HG02884 (cell line): ENCODE measurements around the gene WDFY2.

Experiments
- ATAC-seq: cut with Tn5 transposase; IDR thresholded peaks from one replicate; pipeline ENCODE4 v1.9.1; 2021; ENCODE audit warnings: mild to moderate bottlenecking, moderate library complexity; ENCODE audit not compliant: unreplicated experiment

The WDFY2 gene

GRCh38 chr13:51786425-51787265, 202.4 kb downstream of the WDFY2 start:
- ATAC-seq: no peak

DNA sequence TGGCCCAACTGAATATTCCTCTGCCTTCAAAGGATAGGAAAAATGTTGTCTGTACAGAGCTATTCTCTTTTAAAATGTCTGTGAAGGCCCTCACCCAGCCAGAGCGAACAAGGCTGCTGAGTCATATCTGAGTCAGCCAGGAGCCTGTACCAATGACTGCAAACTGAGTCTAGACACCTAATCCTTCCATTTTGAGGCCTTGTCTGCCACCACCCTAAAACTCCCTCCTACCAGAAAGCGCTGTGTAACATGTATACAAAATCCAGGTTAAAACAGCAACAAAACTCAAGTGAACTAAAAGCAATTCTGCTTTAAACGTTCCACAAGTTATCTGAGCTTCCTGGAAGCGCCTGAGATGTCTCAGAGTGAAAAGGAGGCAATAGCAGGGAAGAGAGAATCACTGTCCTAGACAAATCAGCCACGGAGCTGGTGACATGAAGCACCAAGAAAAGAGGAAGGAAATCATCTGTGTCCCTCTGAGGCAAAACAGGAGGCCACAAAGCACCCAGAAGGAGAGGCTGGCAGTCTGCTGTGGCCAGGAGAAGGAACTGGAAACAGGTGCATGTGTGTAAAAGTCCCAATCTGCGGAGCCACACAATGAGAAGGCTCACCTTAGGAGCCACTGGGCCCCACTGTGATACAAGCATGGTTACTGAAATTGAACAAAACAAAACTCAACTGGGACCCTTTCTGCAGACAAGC, 209.5 kb downstream of the WDFY2 start:
- peak; percentile 65 for ATAC-seq

GRCh38 chr13:51794964-51795363, 210.7 kb downstream of the WDFY2 start:
- no peak for ATAC-seq

DNA sequence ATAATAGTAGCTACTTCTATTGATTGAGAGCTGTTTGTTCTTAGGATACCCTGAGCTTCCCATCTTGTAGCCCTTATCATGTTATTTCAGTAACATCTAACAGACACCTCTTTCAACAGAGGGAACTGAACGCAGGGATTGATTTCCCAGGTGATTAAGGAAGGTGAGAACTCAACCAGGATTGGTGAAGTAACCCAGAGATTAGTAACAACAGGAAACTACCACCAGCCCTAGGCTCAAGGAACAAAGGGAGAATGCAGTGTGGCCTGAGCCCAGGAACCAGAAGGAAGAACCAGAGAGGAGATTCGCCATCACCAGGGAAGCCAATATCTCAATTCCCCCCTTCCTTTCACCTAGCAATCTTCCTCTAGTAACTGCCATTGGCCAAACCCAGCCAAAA, 211.2 kb downstream of the WDFY2 start:
- no peak for ATAC-seq

GRCh38 chr13:51796546-51796945, 212.3 kb downstream of the WDFY2 start:
- ATAC-seq: no peak

DNA sequence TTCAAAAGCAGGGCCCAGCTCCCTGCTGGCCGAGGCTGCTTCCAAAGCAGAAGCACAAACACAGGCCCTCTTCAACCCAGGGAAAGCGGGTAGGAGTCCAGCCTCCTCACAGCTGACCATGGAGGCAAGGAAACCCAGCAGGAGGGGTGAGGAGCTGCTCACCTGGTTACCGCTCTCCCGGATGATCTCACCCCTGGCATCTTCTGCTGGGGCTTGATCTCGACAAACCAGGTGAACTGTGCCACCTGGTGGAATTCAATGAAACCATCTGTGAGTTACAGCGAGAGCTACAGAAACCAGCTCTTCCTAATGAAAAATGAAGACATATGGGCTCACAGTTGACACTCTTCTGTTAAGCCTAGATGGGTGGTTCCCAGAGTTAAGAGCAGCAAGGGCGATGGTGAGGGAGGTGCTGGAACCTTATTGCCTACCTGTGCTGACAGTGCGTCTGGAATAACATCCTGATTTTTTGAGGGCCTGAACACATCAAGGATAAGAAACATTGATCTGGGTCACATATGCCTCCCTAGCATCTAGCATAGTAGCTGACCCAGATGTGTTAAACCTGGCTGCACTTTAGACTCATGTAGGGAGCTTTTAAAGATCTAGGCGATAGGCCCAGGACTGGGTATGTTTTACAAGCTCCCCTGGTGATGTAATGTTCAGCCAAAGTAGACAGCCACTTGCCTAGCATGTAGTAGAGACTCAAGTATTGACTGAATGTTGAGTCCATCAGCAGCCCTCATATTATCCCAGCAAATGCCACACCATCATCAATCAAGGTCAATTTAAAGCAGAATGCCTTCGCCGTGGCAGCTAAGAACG, 213.6 kb downstream of the WDFY2 start:
- no peak for ATAC-seq

- ATAC-seq: no peak
These were observed 215.0 kb downstream of the WDFY2 start for GRCh38 chr13:51799261-51799660.

GRCh38 chr13:51800486-51800885, 216.2 kb downstream of the WDFY2 start:
- ATAC-seq: no peak

- ATAC-seq: no peak
These were observed 217.4 kb downstream of the WDFY2 start for GRCh38 chr13:51801631-51802099.

GRCh38 chr13:51802631-51803418, 218.6 kb downstream of the WDFY2 start:
- ATAC-seq: no peak

- ATAC-seq: peak; percentile 84
These were observed 219.4 kb downstream of the WDFY2 start, which contains the start of gene DHRS12 for GRCh38 chr13:51803422-51804294. DHRS12 (minus strand) TSS chr13:51804163; CDS start chr13:51799659, 4,504 bp downstream.

DNA sequence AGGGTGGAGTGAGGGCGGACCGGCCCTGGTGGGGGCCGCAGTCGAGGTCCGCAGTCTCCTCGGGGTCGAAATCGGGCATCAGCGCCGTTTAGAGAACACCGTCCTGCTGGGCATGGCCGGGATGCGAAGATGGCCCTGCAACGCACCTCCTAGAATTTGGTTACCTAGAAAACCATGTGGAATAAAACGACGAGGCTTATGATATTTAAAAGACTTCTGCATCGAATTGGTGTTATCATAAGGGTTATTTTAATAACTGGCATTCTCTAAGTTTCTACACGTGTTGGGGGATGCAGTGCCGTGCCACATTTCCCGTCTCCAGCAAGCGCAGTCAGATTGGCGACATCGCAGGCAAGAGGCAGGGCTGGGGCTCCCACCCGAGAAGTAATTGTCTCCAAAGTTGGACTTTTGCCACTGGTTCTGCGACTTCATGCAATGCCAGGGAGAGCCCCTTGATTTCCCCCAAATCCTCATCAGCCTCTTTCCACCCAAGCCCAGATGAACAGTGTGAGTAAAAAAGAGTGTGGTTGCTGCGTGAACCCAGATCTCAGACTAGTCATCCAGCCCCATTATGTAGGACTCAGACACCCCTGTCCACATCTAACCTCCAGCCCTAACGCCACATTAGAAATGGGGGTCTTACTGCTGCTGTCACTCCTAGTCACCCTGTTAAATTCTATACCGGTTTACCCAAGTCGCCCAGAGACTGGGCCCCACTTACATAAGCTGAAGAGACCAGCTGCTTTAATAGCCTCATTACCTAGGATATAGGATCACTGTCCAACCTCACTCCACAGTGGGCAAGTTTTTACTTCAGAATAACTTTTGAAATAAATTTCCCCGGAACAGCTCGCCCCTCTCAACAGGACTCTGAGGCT, 220.3 kb downstream of the WDFY2 start:
- no peak for ATAC-seq

- no peak for ATAC-seq
These were observed 221.1 kb downstream of the WDFY2 start for GRCh38 chr13:51805313-51805712.

- no peak for ATAC-seq
These were observed 221.7 kb downstream of the WDFY2 start for GRCh38 chr13:51805925-51806324.

DNA sequence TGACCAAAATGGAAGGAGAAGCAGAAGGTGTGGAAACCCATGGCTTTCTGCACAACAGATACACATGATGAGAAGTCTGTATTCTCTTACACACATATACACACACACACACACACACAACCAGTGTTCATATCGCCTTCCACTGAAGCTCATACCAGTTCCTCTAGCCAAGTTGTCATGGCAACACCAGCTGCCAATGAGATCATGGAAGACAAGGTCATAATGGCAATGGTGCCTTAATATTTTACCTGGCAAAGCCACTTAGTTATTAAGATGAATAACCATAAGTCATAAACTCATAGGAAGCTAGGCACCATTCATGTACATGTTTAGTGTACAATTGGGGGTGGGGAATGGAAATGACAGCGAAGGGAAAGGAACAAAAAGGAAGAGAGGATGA, 222.3 kb downstream of the WDFY2 start:
- ATAC-seq: no peak

GRCh38 chr13:51807041-51807440, 222.8 kb downstream of the WDFY2 start:
- ATAC-seq: no peak

- ATAC-seq: no peak
These were observed 224.5 kb downstream of the WDFY2 start for GRCh38 chr13:51808811-51809210.

DNA sequence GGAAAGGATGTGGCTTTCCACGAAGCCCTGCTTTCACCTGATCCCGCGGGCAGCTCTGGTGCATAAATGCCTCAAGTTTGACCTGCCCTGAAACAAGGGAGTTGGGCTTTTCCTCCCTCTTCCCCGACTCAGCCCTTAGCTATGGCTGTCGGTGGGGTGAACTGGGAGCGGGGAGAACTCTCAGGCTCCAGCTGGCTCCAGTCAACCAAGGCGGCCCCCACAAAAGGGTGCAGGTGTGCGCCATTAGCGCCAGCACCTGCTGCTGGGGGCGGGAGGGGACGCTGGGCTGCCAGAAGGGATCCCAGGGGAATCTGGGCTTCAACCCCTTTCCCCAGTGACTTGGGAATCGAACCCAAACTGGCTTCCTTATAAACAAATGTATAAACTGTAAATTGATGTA, 226.8 kb downstream of the WDFY2 start:
- no peak for ATAC-seq
